HEK293T (cell line): ENCODE results near the gene SLC22A13.
"Not testable (repeated sequence)": the region's sequence is repeated elsewhere in the genome, so short reads cannot be mapped to it uniquely, and the experiment has no call there.

Source experiments
- CTCF ChIA-PET: fragments of 350-600 bp; formaldehyde crosslinking; extraction: SDS; loops from one replicate; lab custom pipeline; 2021; ENCODE audit warnings: antibody characterized with exemption, inconsistent platforms; lab: Yijun Ruan, JAX
- POLR2A ChIA-PET: fragments of 350-600 bp; formaldehyde crosslinking; extraction: SDS; loops from one replicate; lab custom pipeline; 2020; ENCODE audit warnings: antibody characterized with exemption, inconsistent platforms; lab: Yijun Ruan, JAX
- DNase-seq: peaks from one replicate; pipeline ENCODE4 v3.0.0; 2012; ENCODE audit warnings: mixed read lengths; ENCODE audit errors: extremely low spot score
- ARNT ChIP-seq: fragments of 450-650 bp; IDR thresholded peaks from 2 replicates; pipeline ENCODE4 v1.6.1; 2017; ENCODE audit warnings: mild to moderate bottlenecking
- BHLHE40 ChIP-seq: fragments of 450-650 bp; IDR thresholded peaks from 2 replicates; pipeline ENCODE4 v1.6.1; 2016; ENCODE audit warnings: mild to moderate bottlenecking, moderate library complexity, borderline replicate concordance
- CTBP1 ChIP-seq: fragments of 450-650 bp; IDR thresholded peaks from 2 replicates; pipeline ENCODE4 v1.6.1; 2016; ENCODE audit warnings: borderline replicate concordance
- ELF4 ChIP-seq: fragments of 450-650 bp; IDR thresholded peaks from 2 replicates; pipeline ENCODE4 v1.6.1; 2017; ENCODE audit warnings: antibody characterized with exemption
- FOXA1 ChIP-seq: fragments of 450-650 bp; IDR thresholded peaks from 2 replicates; pipeline ENCODE4 v1.6.1; 2016; ENCODE audit warnings: mild to moderate bottlenecking
- FOXK2 ChIP-seq: fragments of 450-650 bp; IDR thresholded peaks from 2 replicates; pipeline ENCODE4 v1.6.1; 2016; ENCODE audit warnings: mild to moderate bottlenecking
- FOXM1 ChIP-seq: fragments of 450-650 bp; IDR thresholded peaks from 2 replicates; pipeline ENCODE4 v1.6.1; 2017; ENCODE audit warnings: mild to moderate bottlenecking, borderline replicate concordance
- HDGF ChIP-seq: fragments of 450-650 bp; IDR thresholded peaks from 2 replicates; pipeline ENCODE4 v1.6.1; 2017; ENCODE audit warnings: antibody characterized with exemption, borderline replicate concordance
- L3MBTL2 ChIP-seq: fragments of 450-650 bp; conservative IDR thresholded peaks from 2 replicates; pipeline ENCODE4 v1.6.1; 2016; ENCODE audit warnings: mild to moderate bottlenecking
- LEF1 ChIP-seq: fragments of 450-650 bp; IDR thresholded peaks from 2 replicates; pipeline ENCODE4 v1.6.1; 2017; ENCODE audit warnings: mild to moderate bottlenecking, borderline replicate concordance
- NFRKB ChIP-seq: fragments of 450-650 bp; IDR thresholded peaks from 2 replicates; pipeline ENCODE4 v1.6.1; 2016; ENCODE audit warnings: mild to moderate bottlenecking, moderate library complexity
- PKNOX1 ChIP-seq: fragments of 450-650 bp; IDR thresholded peaks from 2 replicates; pipeline ENCODE4 v1.6.1; 2016
- SP1 ChIP-seq: fragments of 450-650 bp; IDR thresholded peaks from 2 replicates; pipeline ENCODE4 v1.6.1; 2017
- SUZ12 ChIP-seq: fragments of 450-650 bp; IDR thresholded peaks from 2 replicates; pipeline ENCODE4 v1.6.1; 2016; ENCODE audit warnings: mild to moderate bottlenecking
- TARDBP ChIP-seq: fragments of 450-650 bp; IDR thresholded peaks from 2 replicates; pipeline ENCODE4 v1.6.1; 2016
- ZNF384 ChIP-seq: fragments of 450-650 bp; IDR thresholded peaks from 2 replicates; pipeline ENCODE4 v1.6.1; 2016

SLC22A13 gene

GRCh38 chr3:38227989-38228388 is 37.6 kb upstream of the SLC22A13 start:
- no peak for TF ChIP-seq NFRKB
- no peak for TF ChIP-seq BHLHE40
- no peak for TF ChIP-seq FOXM1
- TF ChIP-seq ZNF384, result no peak
- TF ChIP-seq ARNT, result no peak
- no peak for TF ChIP-seq SP1
- no peak for TF ChIP-seq ELF4
- no peak for TF ChIP-seq LEF1
- TF ChIP-seq FOXA1, result no peak
- no peak for TF ChIP-seq TARDBP
- no peak for TF ChIP-seq SUZ12
- no peak for DNase-seq
- ChIA-PET POLR2A (no interaction called here), CTCF (interaction anchor here (0.6 kb wide), 1 partner anchor 903 kb away, joined by 5 read pairs; no protein-coding TSS in a partner anchor)

GRCh38 chr3:38229036-38229435 is 36.6 kb upstream of the SLC22A13 start:
- no peak for DNase-seq
- TF ChIP-seq SP1 (no peak), HDGF (no peak), FOXM1 (no peak), FOXA1 (no peak), ARNT (no peak), NFRKB (no peak), LEF1 (no peak), TARDBP (no peak), L3MBTL2 (no peak), PKNOX1 (no peak), SUZ12 (no peak), FOXK2 (no peak)
- ChIA-PET POLR2A (no interaction called here), CTCF (no interaction called here)

- no peak for TF ChIP-seq PKNOX1
- no peak for TF ChIP-seq SUZ12
- no peak for TF ChIP-seq SP1
- no peak for TF ChIP-seq CTBP1
- no peak for TF ChIP-seq L3MBTL2
- TF ChIP-seq FOXM1, result no peak
- TF ChIP-seq HDGF, result no peak
- no peak for TF ChIP-seq ARNT
- no peak for TF ChIP-seq NFRKB
- TF ChIP-seq TARDBP, result no peak
- no peak for TF ChIP-seq BHLHE40
- TF ChIP-seq FOXK2, result no peak
- TF ChIP-seq ZNF384, result no peak
- TF ChIP-seq LEF1, result no peak
- TF ChIP-seq ELF4, result no peak
- DNase-seq, result no peak
- ChIA-PET POLR2A (no interaction called here), CTCF (interaction anchor here (0.5 to 1.0 kb wide), 2 partner anchors 13 to 322 kb away, joined by 3 read pairs; no protein-coding TSS in a partner anchor)
These were observed 32.9 kb upstream of the SLC22A13 start for GRCh38 chr3:38232701-38233100.

- no peak for DNase-seq
- ChIA-PET POLR2A (no interaction called here), CTCF (no interaction called here)
- TF ChIP-seq CTBP1 (no peak), FOXM1 (no peak), SP1 (no peak), SUZ12 (no peak), ZNF384 (no peak), FOXA1 (no peak), BHLHE40 (no peak), FOXK2 (no peak), ELF4 (no peak), LEF1 (no peak), ARNT (no peak), PKNOX1 (no peak), TARDBP (no peak), NFRKB (no peak), HDGF (no peak)
These were observed 30.1 kb upstream of the SLC22A13 start for GRCh38 chr3:38235466-38235865.

GRCh38 chr3:38238416-38239008 is 27.1 kb upstream of the SLC22A13 start:
- DNase-seq, result no peak
- TF ChIP-seq L3MBTL2 (no peak), TARDBP (no peak), CTBP1 (no peak), LEF1 (no peak), SP1 (no peak), ELF4 (no peak), FOXK2 (no peak), NFRKB (no peak), ZNF384 (no peak), FOXM1 (no peak), PKNOX1 (no peak), BHLHE40 (no peak), HDGF (no peak), ARNT (no peak), FOXA1 (no peak)
- POLR2A ChIA-PET, result no interaction called here
- CTCF ChIA-PET, result no interaction called here

- DNase-seq, POLR2A ChIA-PET, CTCF ChIA-PET: not testable (repeated sequence)
These were observed 22.8 kb upstream of the SLC22A13 start for GRCh38 chr3:38242812-38243211.
